Measurements from ENCODE around the gene LTB.

- TF ChIP-seq, protein P1, sequence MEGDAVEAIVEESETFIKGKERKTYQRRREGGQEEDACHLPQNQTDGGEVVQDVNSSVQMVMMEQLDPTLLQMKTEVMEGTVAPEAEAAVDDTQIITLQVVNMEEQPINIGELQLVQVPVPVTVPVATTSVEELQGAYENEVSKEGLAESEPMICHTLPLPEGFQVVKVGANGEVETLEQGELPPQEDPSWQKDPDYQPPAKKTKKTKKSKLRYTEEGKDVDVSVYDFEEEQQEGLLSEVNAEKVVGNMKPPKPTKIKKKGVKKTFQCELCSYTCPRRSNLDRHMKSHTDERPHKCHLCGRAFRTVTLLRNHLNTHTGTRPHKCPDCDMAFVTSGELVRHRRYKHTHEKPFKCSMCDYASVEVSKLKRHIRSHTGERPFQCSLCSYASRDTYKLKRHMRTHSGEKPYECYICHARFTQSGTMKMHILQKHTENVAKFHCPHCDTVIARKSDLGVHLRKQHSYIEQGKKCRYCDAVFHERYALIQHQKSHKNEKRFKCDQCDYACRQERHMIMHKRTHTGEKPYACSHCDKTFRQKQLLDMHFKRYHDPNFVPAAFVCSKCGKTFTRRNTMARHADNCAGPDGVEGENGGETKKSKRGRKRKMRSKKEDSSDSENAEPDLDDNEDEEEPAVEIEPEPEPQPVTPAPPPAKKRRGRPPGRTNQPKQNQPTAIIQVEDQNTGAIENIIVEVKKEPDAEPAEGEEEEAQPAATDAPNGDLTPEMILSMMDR (IDR thresholded peaks at IDR 0.05; ENCODE audit: poor library complexity, severe bottlenecking) = no peak
- no peak for TF ChIP-seq EZH2 (IDR thresholded peaks at IDR 0.05; ENCODE audit: borderline replicate concordance, insufficient read depth, low read length, poor library complexity, severe bottlenecking)
- TF ChIP-seq EP300 (conservative IDR thresholded peaks at IDR 0.05; ENCODE audit: poor library complexity, severe bottlenecking) = no peak
- no peak for TF ChIP-seq RAD21 (conservative IDR thresholded peaks at IDR 0.05)
- peak; percentile 81 for TF ChIP-seq TAF1 (IDR thresholded peaks at IDR 0.05; ENCODE audit: low read depth)
- TF ChIP-seq REST (IDR thresholded peaks at IDR 0.05; ENCODE audit: borderline replicate concordance) = peak; percentile 76
Observed at GRCh38 chr6:31546958-31547726, 35.1 kb downstream of the LTB start, which contains the start of gene NFKBIL1.
